Raji (cell line): ENCODE results near the gene KCNQ1.

ENCODE experiments used
- POLR2A ChIP-seq: IDR thresholded peaks from 2 replicates; pipeline ENCODE4 v1.6.1; 2011; ENCODE audit warnings: low read depth, low read length, control low read depth; ENCODE audit not compliant: insufficient read depth

Gene KCNQ1

DNA sequence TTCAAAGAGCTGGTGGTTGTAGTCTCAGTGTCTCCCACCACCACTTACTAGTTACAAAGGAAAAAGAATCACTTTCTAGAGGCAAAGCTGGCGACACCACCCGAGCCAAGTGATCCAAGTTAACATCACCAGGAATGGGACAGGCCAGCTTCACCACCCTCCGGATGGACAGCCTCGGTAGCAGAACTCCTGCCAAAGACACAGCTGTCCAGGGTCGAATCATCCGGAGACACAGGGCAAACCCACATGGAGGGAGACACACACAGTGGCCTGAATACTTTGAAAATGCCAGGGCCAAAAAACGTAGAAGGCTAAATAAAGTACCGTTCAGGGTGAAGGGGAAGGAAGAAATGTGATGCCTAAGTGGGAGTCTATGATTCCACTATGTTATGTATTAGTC lies 33.1 kb downstream of the KCNQ1 start:
- TF ChIP-seq POLR2A: no peak

DNA sequence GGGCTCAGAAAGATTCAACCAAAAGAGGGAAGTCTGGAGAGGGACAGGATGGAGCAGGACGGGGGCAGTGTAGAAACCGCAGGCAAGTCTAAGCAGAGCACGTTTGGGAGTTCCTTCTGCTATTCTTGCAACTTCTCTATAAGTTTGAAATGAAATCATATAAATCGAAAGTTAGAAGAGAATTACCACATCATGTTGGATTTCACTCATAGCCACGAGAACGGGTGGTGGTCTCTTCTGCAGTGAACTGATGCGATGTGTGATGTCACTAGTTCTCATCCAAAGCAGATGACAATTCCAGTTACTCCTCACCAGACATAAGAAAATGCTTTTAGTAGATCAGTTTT lies 36.0 kb downstream of the KCNQ1 start:
- no peak for TF ChIP-seq POLR2A

DNA sequence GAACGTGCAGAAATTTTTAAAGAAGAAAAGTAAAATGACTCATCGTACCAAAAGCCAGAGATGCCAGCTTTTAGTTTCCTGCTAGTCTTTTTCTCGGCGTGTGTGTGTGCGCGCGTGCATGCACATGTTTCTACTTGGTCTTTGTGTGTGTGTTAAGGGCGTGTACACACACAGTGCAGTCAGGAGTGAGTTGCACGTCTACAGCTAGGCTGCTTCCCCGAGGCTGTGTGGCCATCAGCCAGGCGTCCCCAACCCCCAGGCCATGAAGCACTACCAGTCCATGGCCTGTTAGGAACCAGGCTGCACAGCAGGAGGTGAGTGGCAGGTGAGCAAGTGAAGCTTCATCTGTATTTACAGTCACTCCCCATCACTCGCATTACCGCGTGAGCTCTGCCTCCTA lies 36.4 kb downstream of the KCNQ1 start:
- no peak for TF ChIP-seq POLR2A

DNA sequence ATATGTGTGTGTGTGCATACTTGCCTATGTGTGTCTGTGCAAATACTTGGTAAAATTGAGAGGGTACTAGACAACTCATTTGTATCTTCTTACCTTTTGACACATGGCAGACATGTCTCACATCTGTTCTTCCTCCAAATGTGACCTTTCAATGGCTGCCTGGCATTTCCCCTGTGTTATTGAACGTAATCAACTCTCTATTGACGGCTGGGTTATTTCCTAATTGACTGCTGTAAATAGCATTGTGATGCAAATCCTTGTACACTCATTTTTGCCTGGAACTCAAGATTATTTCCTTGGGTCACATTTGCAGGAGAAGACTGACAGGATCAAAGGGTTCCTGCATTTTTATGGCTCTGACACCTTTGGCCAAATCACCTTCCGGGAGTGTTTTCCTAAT lies 37.4 kb downstream of the KCNQ1 start:
- no peak for TF ChIP-seq POLR2A

DNA sequence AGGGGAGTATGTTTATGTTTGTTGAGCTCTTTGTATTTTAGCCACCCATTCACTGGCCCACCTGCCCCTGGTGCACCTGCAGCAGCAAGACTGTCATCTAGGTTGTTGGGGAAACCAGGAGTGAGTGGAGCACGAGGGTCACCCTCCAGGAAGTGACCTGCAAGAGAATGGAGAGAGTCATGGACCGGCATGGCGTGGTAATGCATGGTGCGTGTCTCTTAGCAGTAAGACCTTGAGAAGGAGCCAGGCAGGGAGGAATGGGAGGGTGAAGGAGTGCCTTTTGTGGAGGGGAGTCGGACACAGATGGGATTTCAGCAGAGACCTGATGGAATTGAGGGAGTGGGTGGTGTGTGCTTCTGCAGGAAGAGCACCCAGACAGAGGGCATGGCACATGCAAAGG lies 37.9 kb downstream of the KCNQ1 start:
- no peak for TF ChIP-seq POLR2A

DNA sequence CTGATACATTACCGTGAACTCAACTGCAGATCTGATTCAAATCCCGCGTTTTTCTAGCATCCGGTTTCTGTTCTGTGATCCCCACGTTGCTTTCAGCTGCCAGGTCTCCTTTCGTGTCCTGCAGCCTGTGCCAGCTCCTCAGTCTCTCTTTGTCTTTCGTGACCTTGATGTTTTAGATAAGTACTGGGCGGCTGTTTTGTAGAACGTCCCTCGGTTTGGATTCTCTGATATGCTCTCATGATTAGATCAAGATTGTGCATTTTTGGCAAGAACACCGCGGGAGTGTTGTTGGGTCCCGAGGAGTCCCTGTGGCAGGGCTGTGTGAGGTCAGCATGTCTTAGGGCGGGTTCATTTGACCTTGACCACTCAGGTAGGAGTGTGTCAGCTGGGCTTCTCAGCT lies 38.6 kb downstream of the KCNQ1 start:
- TF ChIP-seq POLR2A: no peak

DNA sequence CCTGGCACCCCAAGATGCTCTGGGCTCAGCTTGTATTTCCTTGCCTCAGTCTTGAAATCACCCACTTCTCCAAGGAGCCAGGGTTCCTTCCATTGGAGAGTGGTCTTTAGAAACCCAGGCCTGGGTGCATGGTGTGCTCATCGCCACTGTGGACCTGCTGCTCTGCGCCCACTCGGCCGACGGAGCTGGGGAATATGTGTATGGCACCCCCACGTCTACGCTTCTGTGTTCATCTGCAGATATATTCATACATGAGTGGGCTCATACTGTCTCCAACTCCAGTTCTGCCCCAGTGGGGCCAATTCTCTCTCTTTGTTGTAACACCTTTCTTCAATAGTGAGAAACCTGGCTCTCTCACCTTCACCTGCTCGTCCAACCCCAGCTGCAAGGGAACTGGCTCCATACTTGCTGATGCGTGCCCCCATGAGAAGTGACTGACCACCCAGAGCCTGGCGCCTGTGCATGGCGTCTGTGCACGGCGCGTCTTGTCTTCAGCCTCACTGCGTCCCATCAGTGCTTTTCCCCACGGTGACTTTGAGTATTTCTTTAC lies 39.8 kb downstream of the KCNQ1 start:
- no peak for TF ChIP-seq POLR2A

DNA sequence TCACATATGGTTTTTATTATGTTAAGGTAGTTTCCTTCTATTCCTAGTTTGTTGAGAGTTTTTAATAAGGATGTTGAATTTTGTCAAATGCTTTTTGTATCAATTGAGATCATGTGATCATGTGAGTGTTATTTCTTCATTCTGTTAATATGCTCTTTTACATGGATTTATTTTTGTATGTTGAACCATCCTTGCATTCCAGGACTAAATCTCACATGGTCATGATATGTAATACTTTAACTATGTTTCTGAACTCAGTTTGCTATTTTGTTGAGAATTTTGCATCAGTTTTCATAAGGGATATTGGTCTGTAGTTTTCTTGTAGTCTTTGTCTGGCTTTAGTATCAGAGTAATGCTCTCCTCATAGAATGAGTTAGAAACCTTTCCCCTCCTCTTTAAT lies 43.2 kb downstream of the KCNQ1 start:
- no peak for TF ChIP-seq POLR2A

DNA sequence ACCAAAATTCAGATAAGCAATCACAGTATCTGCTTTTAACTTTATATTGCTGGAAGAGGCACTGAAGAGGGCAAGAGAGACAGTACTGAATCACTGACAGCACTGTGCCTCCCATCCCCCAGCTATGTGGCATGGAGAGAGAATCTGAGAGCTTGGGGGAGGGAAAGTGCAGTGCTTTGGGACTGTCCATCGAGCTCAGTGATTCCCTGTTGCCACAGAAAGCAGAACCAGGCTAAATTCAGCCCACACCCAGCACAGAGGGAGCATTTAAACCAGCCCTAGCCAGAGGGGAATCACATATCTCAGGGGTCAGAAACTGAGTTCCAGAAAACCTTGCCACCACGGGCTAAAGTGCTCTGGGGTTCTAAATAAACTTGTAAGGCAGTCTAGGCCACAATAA lies 44.3 kb downstream of the KCNQ1 start:
- no peak for TF ChIP-seq POLR2A

DNA sequence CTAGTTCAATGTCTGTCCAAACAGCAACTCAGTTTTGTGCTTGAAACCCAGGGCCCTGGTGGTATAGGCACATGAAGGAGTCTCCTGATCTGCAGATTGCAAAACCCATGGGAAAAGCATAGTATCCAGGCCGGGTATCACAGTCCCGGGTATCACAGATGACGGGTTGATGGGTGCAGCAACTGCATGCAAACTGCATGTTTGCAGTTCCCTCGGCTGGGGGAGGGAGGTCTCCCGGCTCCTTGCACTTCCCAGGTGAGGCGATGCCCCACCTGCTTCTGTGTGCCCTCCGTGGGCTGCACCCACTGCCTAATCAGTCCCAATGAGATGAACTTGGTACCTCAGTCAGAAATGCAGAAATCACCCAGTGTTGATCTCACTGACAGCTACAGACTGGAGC lies 53.9 kb downstream of the KCNQ1 start:
- TF ChIP-seq POLR2A: no peak

DNA sequence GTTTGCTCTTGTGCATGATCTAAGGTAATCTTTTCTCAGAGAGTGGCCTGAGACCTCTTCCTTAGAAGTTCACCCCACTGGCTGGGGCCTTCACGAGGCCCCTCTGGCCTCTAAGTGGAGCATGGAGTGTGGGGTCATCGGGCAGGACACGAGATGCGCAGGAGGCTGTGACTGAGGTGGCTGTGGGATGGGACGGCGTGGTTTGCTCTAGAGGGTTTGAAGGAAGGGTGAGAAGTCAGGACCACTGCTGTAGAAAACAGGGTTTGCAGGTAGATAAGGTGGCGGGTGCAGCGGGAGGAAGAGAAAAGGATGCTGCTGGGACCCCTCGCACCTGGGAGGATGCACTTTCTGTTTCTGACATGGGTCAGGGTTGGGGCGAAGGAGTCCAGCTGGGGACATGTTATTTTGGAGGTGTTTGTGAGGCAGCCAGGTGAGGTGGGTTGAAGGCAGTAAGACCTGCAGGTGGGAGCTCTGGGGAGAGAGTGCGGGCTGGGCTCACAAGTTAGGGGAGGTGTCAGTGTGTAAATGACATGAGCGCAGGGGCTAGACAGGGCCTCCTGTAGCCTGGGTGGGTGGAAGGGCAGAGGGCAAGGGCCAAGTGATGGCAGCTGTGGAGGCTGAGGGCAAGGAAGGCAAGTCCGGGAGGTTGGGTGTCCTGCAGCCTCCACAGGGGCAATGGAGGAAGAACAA lies 62.5 kb downstream of the KCNQ1 start:
- no peak for TF ChIP-seq POLR2A

DNA sequence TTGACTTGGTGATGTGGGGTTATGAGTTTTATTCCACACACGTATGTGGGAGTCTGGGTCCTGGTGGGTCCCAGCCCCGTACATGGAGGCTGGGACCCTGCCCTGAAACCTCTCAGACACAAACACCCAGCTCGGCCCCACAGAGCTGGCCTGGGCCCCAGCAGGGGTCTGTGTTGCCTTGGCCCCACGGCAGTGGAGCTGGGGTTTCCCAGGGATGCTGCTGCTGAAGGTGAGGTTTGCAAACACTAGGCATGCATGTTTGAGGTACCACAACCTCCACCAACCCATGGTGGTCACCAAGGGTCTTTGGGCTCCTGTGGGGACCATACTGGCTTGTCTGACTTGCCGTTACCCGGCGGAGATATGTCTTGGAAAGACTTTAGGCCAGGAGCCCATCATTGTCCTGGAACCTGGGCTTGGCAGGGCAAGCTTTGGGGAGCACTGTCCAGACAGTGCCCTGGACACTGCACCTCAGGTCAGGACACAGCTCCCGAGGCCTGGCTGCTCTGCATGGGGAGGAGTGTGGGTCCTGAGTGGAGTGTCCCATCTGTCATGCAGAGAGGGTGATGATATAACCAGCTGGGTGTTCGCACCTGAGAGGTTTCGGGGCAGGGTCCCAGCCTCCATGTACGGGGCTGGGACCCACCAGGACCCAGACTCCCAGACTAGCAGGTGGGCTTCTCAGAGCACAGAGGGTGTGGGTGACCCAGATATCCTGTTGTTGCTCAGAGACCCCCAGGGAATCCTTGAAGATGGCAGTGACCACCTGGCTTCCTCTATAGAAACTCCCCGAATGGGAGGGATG lies 63.3 kb downstream of the KCNQ1 start:
- TF ChIP-seq POLR2A: no peak

DNA sequence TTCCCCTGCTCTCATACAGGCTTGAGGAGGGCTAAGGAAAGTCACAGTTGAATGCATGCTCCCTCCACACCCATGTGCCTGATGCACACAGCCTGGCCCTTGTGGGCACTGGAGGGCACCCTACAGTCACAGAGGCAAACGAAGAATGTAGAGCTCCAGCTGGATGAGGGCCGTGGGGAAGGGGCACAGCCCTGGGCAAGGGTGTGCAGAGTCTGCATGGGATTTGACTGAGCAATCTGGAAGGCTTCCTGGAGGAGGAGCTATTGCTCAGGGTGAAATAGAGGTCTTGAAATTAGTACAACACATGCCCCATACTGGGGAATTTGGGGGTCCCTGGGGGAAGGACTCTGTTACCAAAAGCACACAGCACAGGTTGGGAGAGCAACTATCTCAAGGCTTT lies 64.0 kb downstream of the KCNQ1 start:
- TF ChIP-seq POLR2A: no peak

DNA sequence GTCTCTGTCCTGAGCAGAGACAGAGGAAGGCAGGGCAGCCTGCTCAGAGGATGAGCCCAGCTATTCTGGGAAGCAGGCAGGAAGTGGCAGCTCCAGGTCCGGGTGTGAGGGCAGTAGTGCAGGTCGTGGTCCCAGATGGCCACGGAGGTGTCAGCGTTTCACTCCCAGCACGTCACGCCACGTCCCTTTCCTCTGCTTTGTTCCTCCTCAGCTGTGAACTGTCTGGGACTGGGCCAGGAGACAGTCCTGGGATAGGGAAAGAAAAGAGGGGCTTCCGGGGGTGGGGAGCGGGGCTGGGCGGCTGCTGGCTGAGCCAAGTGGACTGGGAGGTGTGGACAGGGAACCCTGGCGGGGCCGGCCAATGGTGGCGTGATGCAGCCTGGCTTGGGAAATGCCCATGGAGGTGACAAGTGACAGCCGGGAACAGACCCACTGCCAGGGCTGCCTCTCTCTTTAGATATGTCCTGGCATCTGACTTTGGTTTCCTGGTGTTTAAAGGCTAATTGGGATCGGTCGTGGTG lies 64.7 kb downstream of the KCNQ1 start:
- TF ChIP-seq POLR2A: no peak

DNA sequence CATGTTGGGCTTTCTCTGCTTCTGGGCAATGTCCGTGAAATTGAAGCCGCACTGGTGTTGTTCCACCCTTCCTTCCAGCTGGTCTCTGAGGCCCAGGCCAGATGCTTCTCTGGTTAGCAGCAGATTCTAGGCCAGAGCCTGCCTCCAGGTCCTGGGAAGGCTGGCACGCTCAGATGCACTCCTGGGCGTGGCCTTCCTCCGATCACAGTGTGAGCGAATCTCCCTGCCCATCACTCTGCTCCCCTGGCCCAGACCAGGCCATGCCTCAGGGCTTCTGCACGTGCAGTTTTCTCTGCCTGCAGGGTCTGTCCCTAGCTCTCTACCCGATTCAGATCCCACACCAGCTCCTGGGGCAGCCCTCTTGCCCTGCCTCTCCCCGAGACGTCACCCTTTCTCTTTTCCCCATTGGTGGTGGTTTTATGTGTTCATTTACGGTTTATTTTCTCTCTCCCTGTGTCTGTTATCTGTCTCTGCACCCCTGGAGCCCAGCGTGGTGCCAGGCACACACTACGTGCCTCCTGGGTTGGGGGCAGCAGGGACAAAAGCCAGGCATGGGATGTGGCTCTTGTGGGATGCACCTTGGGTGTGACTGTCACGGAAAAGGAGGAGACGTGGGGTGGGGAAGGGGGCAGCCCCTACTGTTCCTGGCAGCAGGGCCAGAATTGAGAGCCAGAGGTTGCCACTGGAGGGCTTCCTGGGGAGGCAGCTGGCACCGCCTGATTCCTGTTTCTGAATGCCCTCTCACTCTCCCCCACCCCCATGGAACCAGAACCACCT lies 66.0 kb downstream of the KCNQ1 start:
- no peak for TF ChIP-seq POLR2A

DNA sequence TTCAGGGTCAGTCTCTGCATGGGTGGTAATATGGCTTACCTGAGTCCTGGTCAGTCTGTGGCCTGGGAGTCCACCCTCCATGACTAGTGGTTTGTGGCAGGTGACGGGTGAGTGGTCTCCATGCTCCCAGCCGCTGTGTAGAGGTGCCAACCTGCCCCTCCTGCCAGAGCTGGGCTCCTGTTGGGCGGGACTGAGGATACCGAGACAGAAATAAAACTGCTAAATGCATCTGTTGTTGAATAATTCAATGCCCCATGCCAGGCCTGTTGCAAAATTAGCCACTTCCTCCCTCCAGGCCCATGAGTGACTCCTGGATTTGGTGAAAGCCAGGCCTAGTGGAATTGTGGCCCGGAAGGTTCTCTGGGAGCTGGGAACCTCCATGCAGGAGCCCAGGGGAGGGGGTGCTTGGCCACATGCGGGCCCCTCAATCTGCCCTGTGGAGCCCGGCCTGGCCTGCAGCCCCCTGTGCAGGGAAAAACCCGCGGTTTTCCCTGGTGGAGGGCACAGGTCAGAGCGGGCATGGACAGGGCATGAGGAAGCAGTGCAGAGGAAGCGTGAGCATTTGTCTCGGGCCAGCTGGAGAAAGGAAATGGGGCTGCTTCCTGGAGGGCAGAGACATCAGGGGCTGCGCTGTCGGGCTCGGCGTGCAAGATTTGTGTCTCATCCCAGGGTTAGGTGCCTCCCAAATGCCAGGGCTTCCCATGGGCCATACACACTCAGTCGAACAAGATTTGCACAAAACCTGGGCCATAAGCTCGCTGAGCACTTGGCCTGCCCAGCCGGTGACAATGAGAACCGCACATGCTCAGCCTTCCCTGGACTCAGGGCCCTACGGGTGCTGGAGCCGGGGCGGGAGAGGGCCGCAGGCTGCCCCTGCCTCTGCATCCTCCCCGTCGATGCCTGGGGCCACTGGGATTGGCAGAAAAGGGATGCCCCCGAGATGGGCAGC lies 66.9 kb downstream of the KCNQ1 start:
- no peak for TF ChIP-seq POLR2A
